Measurements from ENCODE around the gene DRC7. TPM values are rescaled to one million over a fixed set of nuclear protein-coding genes. Genes with fewer than 3 reads are reported as not detected.

Gene DRC7
- total RNA-seq, 1 experiment from 2014 or later, result 0.72 TPM

- Histone ChIP-seq H3K4me1 (ENCODE audit: insufficient read depth, low read length) (no peaks in the 10 kb centered on the region), H3K4ac (ENCODE audit: low read depth, low read length) (no peak overlapping the region), H3K4me2 (ENCODE audit: insufficient read depth, insufficient read length, low read length) (no peak overlapping the region), H2AFZ (ENCODE audit: low read length) (no peak overlapping the region), H2BK120ac (ENCODE audit: low read depth, low read length, poor library complexity, severe bottlenecking) (no peak overlapping the region), H3K9ac (ENCODE audit: extremely low read depth, insufficient read length, low read length) (no peak overlapping the region), H3K79me1 (ENCODE audit: insufficient read depth, low read depth, low read length, poor library complexity, severe bottlenecking) (no peaks in the 10 kb centered on the region), H4K5ac (ENCODE audit: insufficient read length, low read depth, low read length) (no peak overlapping the region), H2BK15ac (ENCODE audit: low read depth, low read length) (no peak overlapping the region), H3K23me2 (ENCODE audit: insufficient read length, low read depth, low read length, poor library complexity, severe bottlenecking) (no peaks in the 10 kb centered on the region), H3K9me3 (ENCODE audit: control insufficient read depth, low read depth, low read length) (no peaks in the 10 kb centered on the region), H4K91ac (ENCODE audit: insufficient read length, low read depth, low read length) (no peak overlapping the region), H2BK5ac (ENCODE audit: insufficient read length, low read length) (no peak overlapping the region), H2AK5ac (ENCODE audit: insufficient read length, low read length) (no peak overlapping the region), H3K56ac (ENCODE audit: insufficient read length, low read depth, low read length) (no peak overlapping the region), H3K27me3 (ENCODE audit: insufficient read depth, low read length) (no peaks in the 10 kb centered on the region), H3K79me2 (ENCODE audit: insufficient read depth, low read length) (no peaks in the 10 kb centered on the region), H4K20me1 (ENCODE audit: control insufficient read depth, insufficient read depth, insufficient read length) (no peaks in the 10 kb centered on the region), H4K8ac (replicated peaks; ENCODE audit: insufficient read length, low read depth, low read length) (no peak overlapping the region), H3K23ac (ENCODE audit: insufficient read length, low read depth, low read length) (no peak overlapping the region), H3K14ac (ENCODE audit: insufficient read depth, low read length) (no peak overlapping the region; the same call in 1 of the 2 replicates), H3K18ac (ENCODE audit: insufficient read length, low read depth, low read length) (no peak overlapping the region), H3T11ph (ENCODE audit: low read length) (no peak overlapping the region), H2BK20ac (ENCODE audit: low read depth, low read length, poor library complexity, severe bottlenecking) (no peak overlapping the region), H2BK12ac (ENCODE audit: insufficient read length, low read depth, low read length) (no peak overlapping the region), H3K27ac (ENCODE audit: insufficient read length, low read depth, low read length) (no peak overlapping the region)
- Mint-ChIP-seq H3K27ac (peak overlapping the region in 1 of 3 experiments; percentile 29; a peak in 2 of 7 replicates), H3K27me3 (ENCODE audit: low read depth) (no peaks in the 10 kb centered on the region; the same call in 1 of the 2 replicates), H3K4me1 (no peaks in the 10 kb centered on the region), H3K36me3 (ENCODE audit: insufficient read depth in 1 of 3, low read depth in 3 of 3) (peaks cover 0 to 27% (median 16%) of the 10 kb centered on the region in 3 experiments; a peak in 5 of 7 replicates), H3K9me3 (no peaks in the 10 kb centered on the region), H3K4me3 (no peak overlapping the region)
- no peak for DNase-seq
- WGBS (ENCODE audit: extremely low coverage, insufficient read length, low lambda C conversion rate), result no CpG with 5 or more reads among the region's 24 CpGs
- no peak for TF ChIP-seq CTCF (conservative IDR thresholded peaks at IDR 0.05)
Observed at GRCh38 chr16:57750796-57751538, 56.4 kb downstream of the DRC7 start.
